ENCODE results near the gene MAP3K4. TPM values are rescaled to one million over a fixed set of nuclear protein-coding genes. Genes with fewer than 3 reads are reported as not detected.

The MAP3K4 gene
- total RNA-seq, 1 donor from 2014 or later, result 25.5 TPM

DNA sequence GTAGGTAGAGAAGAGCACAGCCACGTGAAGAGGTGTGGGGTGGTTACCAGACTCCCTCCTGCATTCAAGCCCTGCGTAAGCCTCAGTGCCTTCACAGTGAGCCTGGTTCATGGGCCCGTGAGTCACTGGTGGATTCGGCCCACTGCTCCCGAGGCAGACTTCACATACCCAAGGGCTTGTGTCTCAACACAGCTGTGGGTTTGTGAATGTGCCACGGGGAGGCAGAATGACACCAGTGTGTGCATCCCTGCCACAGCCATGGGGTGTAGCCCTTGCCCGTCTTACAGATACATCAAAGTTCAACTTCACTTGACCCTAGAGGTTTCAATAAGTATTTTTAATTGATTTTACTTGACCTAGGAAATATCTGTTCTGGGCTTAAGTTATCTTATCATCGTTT, 108.5 kb downstream of the MAP3K4 start:
- no peak overlapping the region for H3K4me3 Mint-ChIP-seq (ENCODE audit: unreplicated experiment)
- no peak for DNase-seq (ENCODE audit: low spot score)
- H3K4me1 Mint-ChIP-seq (ENCODE audit: low read depth), result peaks cover 3% of the 10 kb centered on the region
- no peaks in the 10 kb centered on the region for H3K27me3 Mint-ChIP-seq (ENCODE audit: low read depth)
- no peaks in the 10 kb centered on the region for H3K9me3 Mint-ChIP-seq (ENCODE audit: low read depth)
- TF ChIP-seq, protein P1, sequence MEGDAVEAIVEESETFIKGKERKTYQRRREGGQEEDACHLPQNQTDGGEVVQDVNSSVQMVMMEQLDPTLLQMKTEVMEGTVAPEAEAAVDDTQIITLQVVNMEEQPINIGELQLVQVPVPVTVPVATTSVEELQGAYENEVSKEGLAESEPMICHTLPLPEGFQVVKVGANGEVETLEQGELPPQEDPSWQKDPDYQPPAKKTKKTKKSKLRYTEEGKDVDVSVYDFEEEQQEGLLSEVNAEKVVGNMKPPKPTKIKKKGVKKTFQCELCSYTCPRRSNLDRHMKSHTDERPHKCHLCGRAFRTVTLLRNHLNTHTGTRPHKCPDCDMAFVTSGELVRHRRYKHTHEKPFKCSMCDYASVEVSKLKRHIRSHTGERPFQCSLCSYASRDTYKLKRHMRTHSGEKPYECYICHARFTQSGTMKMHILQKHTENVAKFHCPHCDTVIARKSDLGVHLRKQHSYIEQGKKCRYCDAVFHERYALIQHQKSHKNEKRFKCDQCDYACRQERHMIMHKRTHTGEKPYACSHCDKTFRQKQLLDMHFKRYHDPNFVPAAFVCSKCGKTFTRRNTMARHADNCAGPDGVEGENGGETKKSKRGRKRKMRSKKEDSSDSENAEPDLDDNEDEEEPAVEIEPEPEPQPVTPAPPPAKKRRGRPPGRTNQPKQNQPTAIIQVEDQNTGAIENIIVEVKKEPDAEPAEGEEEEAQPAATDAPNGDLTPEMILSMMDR (IDR thresholded peaks at IDR 0.05), result peak; percentile 31
- no peak overlapping the region for H3K27ac Mint-ChIP-seq (ENCODE audit: unreplicated experiment)
- peaks cover 31% of the 10 kb centered on the region for H3K36me3 Mint-ChIP-seq (ENCODE audit: low read depth)

DNA sequence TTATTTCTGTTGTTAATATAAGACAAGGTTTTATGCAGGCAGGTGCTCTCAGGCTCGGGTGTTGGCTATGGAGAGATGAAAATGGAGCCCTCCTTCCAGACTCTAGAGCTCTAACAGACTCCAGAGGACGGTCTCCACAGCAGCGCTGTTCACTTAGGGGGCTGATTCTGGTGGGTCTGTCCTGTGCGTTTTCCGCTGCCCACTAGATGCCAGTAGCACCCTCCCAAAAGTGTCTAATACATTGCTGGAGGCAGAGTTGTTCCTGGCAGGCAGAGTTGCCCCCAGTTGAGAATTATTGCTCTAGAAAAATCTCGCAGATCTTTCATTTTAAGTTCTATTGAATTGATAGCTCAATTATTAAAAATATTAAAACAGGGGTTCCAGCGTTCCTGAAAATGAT, 109.9 kb downstream of the MAP3K4 start:
- Mint-ChIP-seq H3K27me3 (ENCODE audit: low read depth) (no peaks in the 10 kb centered on the region), H3K36me3 (ENCODE audit: low read depth) (peaks cover 33% of the 10 kb centered on the region), H3K27ac (ENCODE audit: unreplicated experiment) (no peak overlapping the region)

DNA sequence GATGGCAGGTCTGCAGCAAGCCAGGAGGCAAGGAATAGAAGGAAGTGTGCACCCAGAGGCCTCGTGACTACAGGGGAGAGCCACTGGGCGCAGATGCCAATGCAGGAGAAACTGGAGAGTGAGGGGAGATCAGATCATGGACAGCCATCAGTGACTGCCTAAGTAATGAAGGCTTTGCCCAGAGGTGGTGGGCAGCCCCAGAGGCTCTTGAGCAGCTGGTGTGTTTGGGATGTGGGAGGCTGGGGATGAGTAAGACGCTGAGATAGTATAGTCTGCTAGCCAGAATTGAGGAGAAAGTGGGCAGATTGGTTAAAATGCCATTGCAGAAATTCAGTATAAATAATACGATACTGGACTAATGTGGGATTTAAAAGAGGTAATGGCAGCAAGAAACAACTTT, 111.9 kb downstream of the MAP3K4 start:
- no peaks in the 10 kb centered on the region for H3K27me3 Mint-ChIP-seq (ENCODE audit: low read depth)

More for the DNA sequence above, 109.9 kb downstream of the MAP3K4 start:
- no peaks in the 10 kb centered on the region for H3K9me3 Mint-ChIP-seq (ENCODE audit: low read depth)
- H3K4me3 Mint-ChIP-seq (ENCODE audit: unreplicated experiment), result no peak overlapping the region
- peaks cover 15% of the 10 kb centered on the region for H3K4me1 Mint-ChIP-seq (ENCODE audit: low read depth)
- TF ChIP-seq, protein P1 (IDR thresholded peaks at IDR 0.05), result peak; percentile 72
- DNase-seq (ENCODE audit: low spot score), result no peak

DNA sequence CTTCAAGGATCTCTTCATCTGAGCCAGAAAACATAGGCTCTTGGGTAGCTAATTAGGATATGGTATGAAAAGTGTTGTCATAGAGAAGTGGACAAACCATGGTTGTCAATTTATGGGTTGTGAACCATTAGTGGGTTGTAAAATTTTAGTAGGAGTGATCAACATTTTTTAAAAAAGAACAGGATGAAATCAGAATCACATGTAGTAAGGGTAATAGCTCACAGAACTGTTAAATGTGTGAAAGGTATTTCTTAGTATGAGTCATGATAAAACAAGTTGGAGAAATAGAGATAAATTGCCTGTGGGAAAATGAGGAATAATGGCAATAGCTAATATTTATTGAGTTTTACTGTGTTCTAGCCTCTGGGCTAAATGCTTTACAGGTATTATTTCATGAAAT, 113.4 kb downstream of the MAP3K4 start:
- H3K9me3 Mint-ChIP-seq (ENCODE audit: low read depth), result no peaks in the 10 kb centered on the region
- H3K36me3 Mint-ChIP-seq (ENCODE audit: low read depth), result peaks cover 38% of the 10 kb centered on the region
- TF ChIP-seq, protein P1 (IDR thresholded peaks at IDR 0.05), result no peak
- no peaks in the 10 kb centered on the region for H3K27me3 Mint-ChIP-seq (ENCODE audit: low read depth)
- H3K4me1 Mint-ChIP-seq (ENCODE audit: low read depth), result peaks cover 21% of the 10 kb centered on the region
- H3K4me3 Mint-ChIP-seq (ENCODE audit: unreplicated experiment), result no peak overlapping the region
- peak overlapping the region; percentile 83 for H3K27ac Mint-ChIP-seq (ENCODE audit: unreplicated experiment)
- no peak for DNase-seq (ENCODE audit: low spot score)

More for the DNA sequence above, 111.9 kb downstream of the MAP3K4 start:
- Mint-ChIP-seq H3K36me3 (ENCODE audit: low read depth) (peaks cover 37% of the 10 kb centered on the region), H3K4me3 (ENCODE audit: unreplicated experiment) (no peak overlapping the region), H3K4me1 (ENCODE audit: low read depth) (peaks cover 21% of the 10 kb centered on the region), H3K27ac (ENCODE audit: unreplicated experiment) (no peak overlapping the region), H3K9me3 (ENCODE audit: low read depth) (no peaks in the 10 kb centered on the region)
- TF ChIP-seq, protein P1 (IDR thresholded peaks at IDR 0.05), result no peak
- no peak for DNase-seq (ENCODE audit: low spot score)

DNA sequence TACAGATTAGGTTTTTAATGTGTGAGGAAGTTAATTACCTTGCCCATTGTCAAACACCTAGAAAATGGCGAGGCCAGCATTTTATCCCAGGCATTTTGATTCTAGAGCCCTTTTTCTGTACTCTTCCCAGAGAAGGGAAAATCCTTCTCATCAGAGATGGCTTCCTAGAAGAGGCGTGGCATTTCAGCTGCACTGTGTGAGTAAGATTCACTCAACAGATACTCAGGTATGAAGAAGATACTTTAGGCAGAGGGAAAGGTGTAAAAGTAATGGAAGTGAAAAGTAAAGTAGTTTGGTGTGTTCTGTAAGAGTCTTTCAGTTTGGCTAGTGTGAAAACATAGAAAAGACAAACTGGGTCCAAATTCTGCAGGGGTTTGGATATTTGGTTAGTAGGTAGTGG, 113.8 kb downstream of the MAP3K4 start:
- TF ChIP-seq, protein P1 (IDR thresholded peaks at IDR 0.05), result no peak
- Mint-ChIP-seq H3K4me1 (ENCODE audit: low read depth) (peaks cover 21% of the 10 kb centered on the region), H3K27ac (ENCODE audit: unreplicated experiment) (peak overlapping the region; percentile 4), H3K36me3 (ENCODE audit: low read depth) (peaks cover 41% of the 10 kb centered on the region), H3K4me3 (ENCODE audit: unreplicated experiment) (no peak overlapping the region), H3K9me3 (ENCODE audit: low read depth) (no peaks in the 10 kb centered on the region), H3K27me3 (ENCODE audit: low read depth) (no peaks in the 10 kb centered on the region)
- no peak for DNase-seq (ENCODE audit: low spot score)

Data from chondrocyte (in vitro differentiated cells).